ENCODE results near the gene SLC35A5. TPM values are rescaled to one million over a fixed set of nuclear protein-coding genes. Genes with fewer than 3 reads are reported as not detected.

SLC35A5 gene
- total RNA-seq, 1 donor from 2014 or later, result 25.8 TPM

DNA sequence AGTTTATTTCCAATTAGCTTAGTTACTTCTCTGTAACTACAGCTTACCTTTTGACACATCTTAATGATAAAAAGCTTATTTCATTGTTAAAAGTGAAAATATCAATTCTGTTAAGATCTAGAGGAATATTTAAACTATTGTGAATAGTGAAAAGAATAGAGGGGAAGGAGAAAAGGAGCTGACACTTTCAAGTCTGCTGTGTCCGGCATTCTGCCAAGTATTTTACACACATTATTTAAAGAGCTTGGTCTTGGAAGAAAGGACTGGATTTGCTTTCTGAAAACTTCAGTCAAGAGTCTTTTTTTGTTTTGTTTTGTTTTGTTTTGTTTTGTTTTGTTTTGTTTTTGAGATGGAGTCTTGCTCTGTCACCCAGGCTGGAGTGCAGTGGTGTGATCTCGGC, 44.3 kb downstream of the SLC35A5 start:
- Mint-ChIP-seq H3K4me3 (no peak overlapping the region), H3K9me3 (no peaks in the 10 kb centered on the region), H3K27me3 (ENCODE audit: low read depth) (no peaks in the 10 kb centered on the region), H3K27ac (no peak overlapping the region), H3K36me3 (peaks cover 27% of the 10 kb centered on the region), H3K4me1 (peaks cover 11% of the 10 kb centered on the region)
- TF ChIP-seq, protein P1, sequence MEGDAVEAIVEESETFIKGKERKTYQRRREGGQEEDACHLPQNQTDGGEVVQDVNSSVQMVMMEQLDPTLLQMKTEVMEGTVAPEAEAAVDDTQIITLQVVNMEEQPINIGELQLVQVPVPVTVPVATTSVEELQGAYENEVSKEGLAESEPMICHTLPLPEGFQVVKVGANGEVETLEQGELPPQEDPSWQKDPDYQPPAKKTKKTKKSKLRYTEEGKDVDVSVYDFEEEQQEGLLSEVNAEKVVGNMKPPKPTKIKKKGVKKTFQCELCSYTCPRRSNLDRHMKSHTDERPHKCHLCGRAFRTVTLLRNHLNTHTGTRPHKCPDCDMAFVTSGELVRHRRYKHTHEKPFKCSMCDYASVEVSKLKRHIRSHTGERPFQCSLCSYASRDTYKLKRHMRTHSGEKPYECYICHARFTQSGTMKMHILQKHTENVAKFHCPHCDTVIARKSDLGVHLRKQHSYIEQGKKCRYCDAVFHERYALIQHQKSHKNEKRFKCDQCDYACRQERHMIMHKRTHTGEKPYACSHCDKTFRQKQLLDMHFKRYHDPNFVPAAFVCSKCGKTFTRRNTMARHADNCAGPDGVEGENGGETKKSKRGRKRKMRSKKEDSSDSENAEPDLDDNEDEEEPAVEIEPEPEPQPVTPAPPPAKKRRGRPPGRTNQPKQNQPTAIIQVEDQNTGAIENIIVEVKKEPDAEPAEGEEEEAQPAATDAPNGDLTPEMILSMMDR (IDR thresholded peaks at IDR 0.05; ENCODE audit: unreplicated experiment), result no peak
- no peak for DNase-seq (ENCODE audit: low spot score in 2 of 2, unreplicated experiment in 2 of 2)

DNA sequence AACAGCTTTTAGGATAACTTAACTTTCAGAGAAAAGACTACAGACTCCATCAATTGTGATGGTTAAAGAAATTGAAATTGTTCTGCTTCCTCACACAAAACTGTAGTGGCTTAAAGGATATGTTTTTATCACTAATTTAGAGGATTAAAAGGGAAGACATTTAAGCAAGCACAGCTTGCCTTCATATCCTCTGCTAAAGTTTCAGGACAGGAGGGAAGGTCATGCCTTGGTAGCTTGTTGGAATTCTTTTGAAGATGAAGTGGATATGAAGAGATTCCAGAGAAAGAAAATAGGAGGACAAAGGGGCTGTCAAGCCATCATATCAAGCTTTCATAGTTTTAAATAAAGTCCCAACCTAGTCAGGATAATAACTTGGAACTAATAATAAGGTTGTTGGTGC, 46.0 kb downstream of the SLC35A5 start:
- no peak overlapping the region for H3K27ac Mint-ChIP-seq
- H3K27me3 Mint-ChIP-seq (ENCODE audit: low read depth), result no peaks in the 10 kb centered on the region
- TF ChIP-seq, protein P1 (IDR thresholded peaks at IDR 0.05; ENCODE audit: unreplicated experiment), result no peak
- H3K4me1 Mint-ChIP-seq, result peaks cover 11% of the 10 kb centered on the region
- peaks cover 28% of the 10 kb centered on the region for H3K36me3 Mint-ChIP-seq
- no peak for DNase-seq (ENCODE audit: low spot score in 2 of 2, unreplicated experiment in 2 of 2)
- no peak overlapping the region for H3K4me3 Mint-ChIP-seq
- no peaks in the 10 kb centered on the region for H3K9me3 Mint-ChIP-seq

DNA sequence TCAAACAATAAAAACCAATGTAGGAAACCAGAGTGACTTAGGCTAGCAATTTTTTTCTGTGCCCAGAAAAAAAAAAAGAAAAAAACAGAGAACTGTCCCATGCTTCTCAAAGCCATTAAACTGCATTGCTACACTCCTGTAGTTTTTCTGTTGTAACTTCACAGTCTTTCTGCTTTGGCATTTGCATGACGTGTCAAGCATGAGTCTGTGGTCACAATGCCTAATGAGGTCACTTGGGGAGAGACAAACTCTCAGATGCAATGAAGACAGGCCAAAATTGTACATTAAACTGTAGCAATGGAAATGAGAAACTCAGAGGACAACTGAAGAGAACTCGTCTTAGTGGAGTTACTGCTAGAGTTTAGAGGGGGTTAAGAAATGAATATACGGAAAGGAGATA, 48.3 kb downstream of the SLC35A5 start:
- Mint-ChIP-seq H3K36me3 (peaks cover 26% of the 10 kb centered on the region), H3K27me3 (ENCODE audit: low read depth) (no peaks in the 10 kb centered on the region), H3K27ac (no peak overlapping the region), H3K4me3 (no peak overlapping the region), H3K4me1 (peaks cover 8% of the 10 kb centered on the region), H3K9me3 (no peaks in the 10 kb centered on the region)
- no peak for DNase-seq (ENCODE audit: low spot score in 2 of 2, unreplicated experiment in 2 of 2)
- TF ChIP-seq, protein P1 (IDR thresholded peaks at IDR 0.05; ENCODE audit: unreplicated experiment), result no peak

DNA sequence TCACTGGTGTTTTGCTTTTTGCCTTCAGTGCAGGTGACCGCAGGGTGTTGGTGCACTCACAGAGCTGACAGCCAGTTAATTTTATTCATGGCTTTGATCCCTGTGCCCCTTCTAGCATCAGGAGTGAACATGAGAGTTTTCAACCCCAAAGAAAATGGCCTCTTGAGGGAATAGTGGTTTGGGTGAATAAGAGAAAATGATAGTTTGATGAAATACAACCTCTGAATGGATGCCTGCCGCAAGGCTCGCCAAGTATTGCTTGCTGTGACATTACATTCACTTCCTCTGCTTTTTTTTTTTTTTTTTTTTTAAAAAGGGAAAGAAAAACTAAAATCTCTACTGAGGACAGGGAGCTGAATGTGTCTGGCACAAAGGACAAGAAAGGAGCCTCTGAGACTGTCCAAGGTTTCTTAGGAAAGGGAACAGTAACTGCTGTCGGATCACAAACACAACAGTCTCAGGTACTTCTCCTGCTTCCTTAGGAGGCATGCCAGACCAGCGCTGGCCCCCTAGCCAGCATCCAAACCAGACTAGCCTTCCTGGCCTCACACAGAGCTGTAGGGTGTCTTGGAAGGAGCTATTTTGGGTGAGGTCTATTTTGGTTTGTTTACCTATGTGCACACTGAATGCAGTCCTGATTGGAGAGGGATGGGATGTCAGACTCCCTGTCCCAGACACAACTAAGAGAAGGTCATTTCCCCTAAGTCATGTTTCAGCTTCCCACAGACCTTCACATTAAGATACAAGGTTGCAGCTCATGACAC, 50.1 kb downstream of the SLC35A5 start:
- TF ChIP-seq, protein P1 (IDR thresholded peaks at IDR 0.05; ENCODE audit: unreplicated experiment), result no peak
- Mint-ChIP-seq H3K27ac (no peak overlapping the region), H3K4me1 (peaks cover 8% of the 10 kb centered on the region), H3K36me3 (peaks cover 34% of the 10 kb centered on the region), H3K4me3 (no peak overlapping the region), H3K27me3 (ENCODE audit: low read depth) (no peaks in the 10 kb centered on the region), H3K9me3 (no peaks in the 10 kb centered on the region)
- no peak for DNase-seq (ENCODE audit: low spot score in 2 of 2, unreplicated experiment in 2 of 2)

DNA sequence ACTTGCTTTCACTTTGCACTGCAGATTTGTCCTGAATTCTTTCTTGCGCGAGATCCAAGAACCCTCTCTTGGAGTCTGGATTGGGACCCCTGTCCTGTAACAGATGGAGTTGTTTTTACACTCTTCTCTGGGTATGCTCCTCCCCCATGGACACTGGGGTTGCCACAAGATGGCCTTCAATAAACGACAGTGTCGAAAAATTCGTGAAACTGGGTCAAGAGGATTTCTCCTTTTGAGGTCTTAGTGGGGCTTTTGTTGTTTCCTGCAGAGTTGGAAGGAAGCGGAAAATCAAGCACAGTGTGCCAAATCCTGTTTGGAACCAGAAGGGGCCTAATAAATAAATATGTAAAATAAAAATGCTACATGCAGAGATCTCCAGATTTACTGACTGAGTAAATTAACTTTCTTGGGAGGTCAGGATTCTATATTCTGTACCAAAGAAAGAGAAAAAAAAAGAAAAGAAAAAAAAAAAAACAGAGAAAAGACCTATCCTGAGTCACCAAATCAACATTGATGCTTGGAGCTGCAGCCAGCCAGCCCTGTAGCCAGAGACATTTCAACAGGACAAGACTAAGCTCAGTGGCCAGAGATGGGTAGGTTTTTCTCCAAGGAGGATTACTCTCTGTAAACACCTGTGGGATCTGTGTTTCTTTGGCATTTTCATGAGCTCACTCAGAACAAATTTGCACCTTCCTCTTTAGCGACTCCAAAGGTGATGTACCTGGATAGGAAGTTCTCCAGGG, 54.3 kb downstream of the SLC35A5 start:
- Mint-ChIP-seq H3K4me1 (no peaks in the 10 kb centered on the region), H3K27ac (no peak overlapping the region), H3K36me3 (peaks cover 33% of the 10 kb centered on the region), H3K4me3 (no peak overlapping the region), H3K9me3 (no peaks in the 10 kb centered on the region), H3K27me3 (ENCODE audit: low read depth) (no peaks in the 10 kb centered on the region)
- no peak for DNase-seq (ENCODE audit: low spot score in 2 of 2, unreplicated experiment in 2 of 2)
- TF ChIP-seq, protein P1 (IDR thresholded peaks at IDR 0.05; ENCODE audit: unreplicated experiment), result no peak
